ENCODE measurements around the gene TMEM208.

Gene TMEM208

GRCh38 chr16:67226804-67227566, at the start of gene TMEM208:
TSS of gene TMEM208 (plus strand) at chr16:67227130. CDS start at chr16:67227219, 89 bp downstream.
- DNase-seq: peak; percentile 93

GRCh38 chr16:67177743-67178699, 48.9 kb upstream of the TMEM208 start:
- no peak for DNase-seq

- DNase-seq: no peak
Measured at GRCh38 chr16:67179421-67180080, 47.4 kb upstream of the TMEM208 start.

GRCh38 chr16:67180166-67180565, 46.8 kb upstream of the TMEM208 start:
- DNase-seq: no peak

- no peak for DNase-seq
Measured at GRCh38 chr16:67181346-67181745, 45.6 kb upstream of the TMEM208 start.

- no peak for DNase-seq
Measured at GRCh38 chr16:67182288-67182687, 44.6 kb upstream of the TMEM208 start.

- DNase-seq: no peak
Measured at GRCh38 chr16:67183284-67183626, 43.7 kb upstream of the TMEM208 start.

- DNase-seq: peak; percentile 97
Measured at GRCh38 chr16:67183627-67184452, 43.1 kb upstream of the TMEM208 start, which contains the start of gene MATCAP1. TSS of gene MATCAP1 (minus strand) at chr16:67183963. CDS start at chr16:67180610, 3,353 bp downstream.

- DNase-seq: no peak
Measured at GRCh38 chr16:67184453-67184994, 42.4 kb upstream of the TMEM208 start.

GRCh38 chr16:67184995-67185650, 41.8 kb upstream of the TMEM208 start:
- peak; percentile 6 for DNase-seq

- DNase-seq: no peak
Measured at GRCh38 chr16:67185651-67186134, 41.2 kb upstream of the TMEM208 start.

- no peak for DNase-seq
Measured at GRCh38 chr16:67186550-67186950, 40.4 kb upstream of the TMEM208 start.

GRCh38 chr16:67187175-67187890, 39.6 kb upstream of the TMEM208 start:
- DNase-seq: no peak

- no peak for DNase-seq
Measured at GRCh38 chr16:67188323-67188722, 38.6 kb upstream of the TMEM208 start.

- DNase-seq: no peak
Measured at GRCh38 chr16:67188798-67189197, 38.1 kb upstream of the TMEM208 start.

- no peak for DNase-seq
Measured at GRCh38 chr16:67190041-67190440, 36.9 kb upstream of the TMEM208 start, which contains the start of gene EXOC3L1. TSS of gene EXOC3L1 (minus strand) at chr16:67190136. CDS start at chr16:67189676, 460 bp downstream.

GRCh38 chr16:67190448-67191399, 36.2 kb upstream of the TMEM208 start:
- DNase-seq: no peak

- no peak for DNase-seq
Measured at GRCh38 chr16:67191411-67191994, 35.4 kb upstream of the TMEM208 start.
